Astrocyte (in vitro differentiated cells and primary cell): Measurements from ENCODE around the gene RAD51B. TPM values are rescaled to one million over a fixed set of nuclear protein-coding genes. Genes with fewer than 3 reads are reported as not detected.

Experiments used
- DNase-seq: peaks from one replicate; pipeline ENCODE4 v3.0.0-alpha.2; 2010; ENCODE audit warnings: low read depth
- FAIRE-seq: peaks from 2 replicates; lab custom pipeline; 2011; peaks lifted over from hg19 to GRCh38; lab: Jason Lieb, UNC
- H2AFZ ChIP-seq: 2 replicates; pipeline ENCODE4 v1.6.0; 2012; ENCODE audit warnings: low read depth, low read length, inconsistent platforms
- H3K27ac ChIP-seq: 2 replicates; pipeline ENCODE4 v1.5.1; 2011; ENCODE audit warnings: low read depth, low read length, inconsistent platforms
- H3K27me3 ChIP-seq: 2 replicates; pipeline ENCODE4 v1.6.0; 2011; ENCODE audit warnings: low read length, inconsistent platforms; ENCODE audit not compliant: insufficient read depth
- H3K36me3 ChIP-seq: 2 replicates; pipeline ENCODE4 v1.5.1; 2011; ENCODE audit warnings: low read length, inconsistent platforms; ENCODE audit not compliant: insufficient read depth
- H3K4me1 ChIP-seq: 2 replicates; pipeline ENCODE4 v1.5.1; 2011; ENCODE audit warnings: low read length, inconsistent platforms; ENCODE audit not compliant: insufficient read depth
- H3K4me2 ChIP-seq: 2 replicates; pipeline ENCODE4 v1.6.0; 2012; ENCODE audit warnings: low read length, inconsistent platforms
- H3K4me3 ChIP-seq: 2 replicates; pipeline ENCODE4 v1.5.1; 2011; ENCODE audit warnings: low read depth, mild to moderate bottlenecking, low read length, inconsistent platforms; ENCODE audit not compliant: insufficient read depth
- H3K79me2 ChIP-seq: 2 replicates; pipeline ENCODE4 v1.6.0; 2012; ENCODE audit warnings: mild to moderate bottlenecking, low read length, inconsistent platforms; ENCODE audit not compliant: insufficient read depth
- H3K9ac ChIP-seq: 2 replicates; pipeline ENCODE4 v1.6.0; 2012; ENCODE audit warnings: mild to moderate bottlenecking, low read length, inconsistent platforms
- H3K9me3 ChIP-seq: 2 replicates; pipeline ENCODE4 v1.5.1; 2012; ENCODE audit warnings: low read depth, mild to moderate bottlenecking, low read length, inconsistent platforms; ENCODE audit not compliant: insufficient read depth
- H4K20me1 ChIP-seq: 2 replicates; pipeline ENCODE4 v1.6.0; 2012; ENCODE audit warnings: low read length, inconsistent platforms; ENCODE audit not compliant: insufficient read depth
- H3K27ac Mint-ChIP-seq: one replicate; pipeline ENCODE4 v1.8.0; 2021; ENCODE audit warnings: mild to moderate bottlenecking, mixed read lengths; ENCODE audit not compliant: unreplicated experiment
- H3K27me3 Mint-ChIP-seq: one replicate; pipeline ENCODE4 v1.8.0; 2021; ENCODE audit warnings: low read depth, mixed read lengths; ENCODE audit not compliant: unreplicated experiment
- H3K36me3 Mint-ChIP-seq: one replicate; pipeline ENCODE4 v1.8.0; 2021; ENCODE audit warnings: low read depth, mixed read lengths; ENCODE audit not compliant: unreplicated experiment
- H3K4me1 Mint-ChIP-seq: one replicate; pipeline ENCODE4 v1.8.0; 2021; ENCODE audit warnings: low read depth, mixed read lengths; ENCODE audit not compliant: unreplicated experiment
- H3K4me3 Mint-ChIP-seq: one replicate; pipeline ENCODE4 v1.8.0; 2021; ENCODE audit warnings: mild to moderate bottlenecking, moderate library complexity, mixed read lengths; ENCODE audit not compliant: unreplicated experiment
- H3K9me3 Mint-ChIP-seq: one replicate; pipeline ENCODE4 v1.8.0; 2021; ENCODE audit warnings: mild to moderate bottlenecking, mixed read lengths; ENCODE audit not compliant: unreplicated experiment
- CTCF ChIP-seq: IDR thresholded peaks from 2 replicates; pipeline ENCODE4 v1.5.1; 2011; ENCODE audit warnings: low read depth, mild to moderate bottlenecking, inconsistent platforms, low read length, moderate library complexity; ENCODE audit not compliant: insufficient read depth
- EZH2 ChIP-seq: IDR thresholded peaks from 2 replicates; pipeline ENCODE4 v1.6.1; 2012; ENCODE audit warnings: mild to moderate bottlenecking, low read length, inconsistent platforms; ENCODE audit not compliant: insufficient read depth
- total RNA-seq: library from RNA; stranded (reverse); gene quantifications from 2 replicates; pipeline ENCODE4 v1.2.1, GENCODE V29; 2021

Gene RAD51B
- total RNA-seq, 1 donor from 2014 or later = 10.8 TPM

- Mint-ChIP-seq H3K4me1 (no peaks in the 10 kb centered on the region), H3K4me3 (no peak overlapping the region), H3K36me3 (no peaks in the 10 kb centered on the region), H3K27me3 (no peaks in the 10 kb centered on the region), H3K27ac (no peak overlapping the region), H3K9me3 (no peaks in the 10 kb centered on the region)
- no peaks in the 10 kb centered on the region for H3K36me3 ChIP-seq
- H3K27ac ChIP-seq = no peak overlapping the region
- no peak overlapping the region for H3K4me3 ChIP-seq
- H3K27me3 ChIP-seq = no peaks in the 10 kb centered on the region
- DNase-seq (no peak), FAIRE-seq (no peak)
- no peaks in the 10 kb centered on the region for H3K79me2 ChIP-seq
- H3K4me1 ChIP-seq = no peaks in the 10 kb centered on the region
- TF ChIP-seq CTCF = no peak
- no peak for TF ChIP-seq EZH2
- no peak overlapping the region for H3K4me2 ChIP-seq
- no peak overlapping the region for H2AFZ ChIP-seq
- no peak overlapping the region for H3K9ac ChIP-seq
- no peaks in the 10 kb centered on the region for H3K9me3 ChIP-seq
- no peaks in the 10 kb centered on the region for H4K20me1 ChIP-seq
Observed at GRCh38 chr14:67957946-67958345, 138.4 kb downstream of the RAD51B start.

GRCh38 chr14:67961676-67962075 is 142.1 kb downstream of the RAD51B start:
- Mint-ChIP-seq H3K27me3 (no peaks in the 10 kb centered on the region), H3K9me3 (peaks cover 2% of the 10 kb centered on the region), H3K36me3 (no peaks in the 10 kb centered on the region), H3K4me1 (peaks cover 4% of the 10 kb centered on the region), H3K4me3 (no peak overlapping the region), H3K27ac (no peak overlapping the region)
- no peak for DNase-seq
- no peak overlapping the region for H3K4me3 ChIP-seq
- H3K4me1 ChIP-seq = no peaks in the 10 kb centered on the region
- no peaks in the 10 kb centered on the region for H3K9me3 ChIP-seq
- no peak for FAIRE-seq
- no peaks in the 10 kb centered on the region for H3K79me2 ChIP-seq
- H3K4me2 ChIP-seq = no peak overlapping the region
- H3K36me3 ChIP-seq = no peaks in the 10 kb centered on the region
- H3K27me3 ChIP-seq = no peaks in the 10 kb centered on the region
- H4K20me1 ChIP-seq = no peaks in the 10 kb centered on the region
- TF ChIP-seq EZH2 (no peak), CTCF (no peak)
- H3K9ac ChIP-seq = no peak overlapping the region
- H2AFZ ChIP-seq = no peak overlapping the region
- H3K27ac ChIP-seq = no peak overlapping the region

- Histone ChIP-seq H3K4me1 (no peaks in the 10 kb centered on the region), H3K4me2 (no peak overlapping the region), H3K4me3 (no peak overlapping the region), H3K27ac (no peak overlapping the region), H3K9ac (no peak overlapping the region), H2AFZ (no peak overlapping the region), H3K27me3 (no peaks in the 10 kb centered on the region), H4K20me1 (no peaks in the 10 kb centered on the region), H3K79me2 (no peaks in the 10 kb centered on the region), H3K36me3 (no peaks in the 10 kb centered on the region), H3K9me3 (no peaks in the 10 kb centered on the region)
- DNase-seq (no peak), FAIRE-seq (no peak)
- Mint-ChIP-seq H3K36me3 (no peaks in the 10 kb centered on the region), H3K4me3 (no peak overlapping the region), H3K27me3 (no peaks in the 10 kb centered on the region), H3K9me3 (peaks cover 3% of the 10 kb centered on the region), H3K4me1 (peaks cover 4% of the 10 kb centered on the region), H3K27ac (no peak overlapping the region)
- TF ChIP-seq CTCF (no peak), EZH2 (no peak)
Observed at GRCh38 chr14:67962215-67962644, 142.7 kb downstream of the RAD51B start.
